GM18870 (cell line): Measurements from ENCODE around the gene ALS2CL.

ENCODE experiments used
- ATAC-seq: cut with Tn5 transposase; IDR thresholded peaks from one replicate; pipeline ENCODE4 v1.9.1; 2021; ENCODE audit warnings: moderate library complexity; ENCODE audit not compliant: unreplicated experiment

ALS2CL gene

GRCh38 chr3:46643701-46644100 lies 49.8 kb downstream of the ALS2CL start:
- no peak for ATAC-seq

GRCh38 chr3:46642971-46643370 lies 50.5 kb downstream of the ALS2CL start:
- ATAC-seq: no peak

- ATAC-seq: no peak
Measured at GRCh38 chr3:46640927-46641326, 52.6 kb downstream of the ALS2CL start.

GRCh38 chr3:46639221-46639620 lies 54.3 kb downstream of the ALS2CL start:
- no peak for ATAC-seq

- ATAC-seq: no peak
Measured at GRCh38 chr3:46634856-46635255, 58.6 kb downstream of the ALS2CL start.

GRCh38 chr3:46632792-46633191 lies 60.7 kb downstream of the ALS2CL start:
- no peak for ATAC-seq

GRCh38 chr3:46629551-46630517 lies 63.6 kb downstream of the ALS2CL start:
- no peak for ATAC-seq

- ATAC-seq: no peak
Measured at GRCh38 chr3:46628901-46629369, 64.5 kb downstream of the ALS2CL start.

GRCh38 chr3:46627078-46627477 lies 66.4 kb downstream of the ALS2CL start:
- ATAC-seq: no peak

GRCh38 chr3:46626039-46626438 lies 67.4 kb downstream of the ALS2CL start:
- ATAC-seq: no peak

- no peak for ATAC-seq
Measured at GRCh38 chr3:46624975-46625490, 68.4 kb downstream of the ALS2CL start.

- ATAC-seq: no peak
Measured at GRCh38 chr3:46624533-46624932, 68.9 kb downstream of the ALS2CL start.

- ATAC-seq: no peak
Measured at GRCh38 chr3:46619845-46620778, 73.4 kb downstream of the ALS2CL start.
